AG09309 (cell line): ENCODE results near the gene KANSL1.

ENCODE experiments used
- DNase-seq: peaks from one replicate; pipeline ENCODE4 v3.0.0-alpha.2; 2010; ENCODE audit warnings: low read depth
- H3K4me3 ChIP-seq: 2 replicates; pipeline ENCODE4 v1.5.1; 2011; ENCODE audit warnings: mild to moderate bottlenecking, low read depth, low read length, moderate library complexity; ENCODE audit not compliant: control insufficient read depth
- CTCF ChIP-seq: IDR thresholded peaks from 2 replicates; pipeline ENCODE4 v1.5.1; 2011; ENCODE audit warnings: mild to moderate bottlenecking, low read depth, low read length, inconsistent platforms; ENCODE audit not compliant: insufficient read depth, control insufficient read depth; ENCODE audit errors: missing control alignments

The KANSL1 gene

GRCh38 chr17:46205975-46206374, 12.7 kb upstream of the KANSL1 start:
- no peak for TF ChIP-seq CTCF
- no peak overlapping the region for H3K4me3 ChIP-seq
- no peak for DNase-seq

GRCh38 chr17:46202424-46202823, 9.2 kb upstream of the KANSL1 start:
- H3K4me3 ChIP-seq = no peak overlapping the region
- no peak for TF ChIP-seq CTCF
- DNase-seq = no peak

- TF ChIP-seq CTCF = no peak
- H3K4me3 ChIP-seq = no peak overlapping the region
- DNase-seq = no peak
Measured at GRCh38 chr17:46201491-46201890, 8.3 kb upstream of the KANSL1 start.

DNA sequence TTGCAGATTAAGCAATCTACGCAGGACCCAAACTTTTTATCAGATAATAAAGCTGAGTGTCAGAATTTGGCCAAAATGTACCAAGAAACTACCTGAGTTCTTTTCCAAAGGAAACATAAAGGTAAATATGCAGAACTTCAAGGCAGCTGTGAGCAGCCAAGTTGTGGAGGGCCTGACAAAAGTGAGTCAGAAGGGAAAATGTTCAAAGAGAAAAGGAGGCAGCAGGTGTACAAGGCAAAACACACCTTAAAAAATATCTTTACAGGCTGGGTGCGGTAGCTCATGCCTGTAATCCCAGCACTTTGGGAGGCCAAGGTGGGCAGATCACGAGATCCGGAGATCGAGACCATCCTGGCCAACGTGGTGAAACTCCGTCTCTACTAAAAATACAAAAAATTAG, 7.0 kb upstream of the KANSL1 start:
- no peak for TF ChIP-seq CTCF
- no peak overlapping the region for H3K4me3 ChIP-seq
- DNase-seq = no peak

- TF ChIP-seq CTCF = no peak
- H3K4me3 ChIP-seq = no peak overlapping the region
- DNase-seq = no peak
Measured at GRCh38 chr17:46199379-46199778, 6.2 kb upstream of the KANSL1 start.

- TF ChIP-seq CTCF = no peak
- DNase-seq = no peak
- no peak overlapping the region for H3K4me3 ChIP-seq
Measured at GRCh38 chr17:46198233-46198632, 5.0 kb upstream of the KANSL1 start.

- H3K4me3 ChIP-seq = no peak overlapping the region
- no peak for TF ChIP-seq CTCF
- no peak for DNase-seq
Measured at GRCh38 chr17:46197530-46197929, 4.3 kb upstream of the KANSL1 start.
